ENCODE measurements around the gene FAM120B. TPM values are rescaled to one million over a fixed set of nuclear protein-coding genes. Genes with fewer than 3 reads are reported as not detected.

Gene FAM120B
- total and polyA plus RNA-seq, 2 donors (not counting 1 experiment from before 2014, with no cell fraction given), result 14.4 to 19.3 TPM

DNA sequence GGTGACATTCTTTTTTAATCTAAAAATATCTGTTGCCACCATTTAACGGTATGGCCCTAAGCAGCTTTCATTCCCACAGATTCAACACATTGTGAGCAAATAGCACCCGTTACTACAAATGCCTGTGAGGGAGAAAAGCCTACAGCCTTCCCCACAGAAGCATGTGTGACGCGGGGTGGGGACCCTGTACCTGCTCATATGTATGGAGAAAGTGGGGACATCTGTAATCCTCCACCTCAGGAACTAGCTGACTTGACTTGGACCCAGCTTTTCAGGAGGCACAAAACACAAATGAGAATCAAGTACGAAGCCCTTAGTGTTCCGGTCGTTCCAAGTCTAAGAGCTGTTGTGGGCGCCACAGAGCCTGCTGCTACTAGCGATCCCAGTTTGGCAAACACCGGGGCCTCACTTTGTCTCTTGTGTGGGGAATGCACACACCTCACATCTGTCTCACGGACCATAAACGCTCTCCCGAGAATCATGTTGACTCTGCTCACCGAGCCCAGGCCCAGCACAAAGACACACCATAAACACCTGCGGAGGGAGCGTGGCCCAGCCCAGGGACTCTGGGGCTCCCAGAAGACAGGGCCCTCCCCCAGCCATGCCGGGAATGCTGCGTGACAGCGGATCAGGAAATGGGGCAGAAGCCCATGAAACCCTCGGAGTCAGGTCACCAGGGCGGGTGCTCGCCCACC is 37.3 kb upstream of the FAM120B start:
- H3K27ac ChIP-seq (ENCODE audit: insufficient read depth, low read length), result no peak overlapping the region
- no peak for DNase-seq (ENCODE audit: low read depth in 2 of 2)
- H3K4me1 ChIP-seq (ENCODE audit: control insufficient read depth, extremely low read depth, insufficient read depth, low read length), result no peaks in the 10 kb centered on the region
- TF ChIP-seq EZH2 (IDR thresholded peaks at IDR 0.05; ENCODE audit: low read length, missing control alignments), result no peak
- TF ChIP-seq, protein P1, sequence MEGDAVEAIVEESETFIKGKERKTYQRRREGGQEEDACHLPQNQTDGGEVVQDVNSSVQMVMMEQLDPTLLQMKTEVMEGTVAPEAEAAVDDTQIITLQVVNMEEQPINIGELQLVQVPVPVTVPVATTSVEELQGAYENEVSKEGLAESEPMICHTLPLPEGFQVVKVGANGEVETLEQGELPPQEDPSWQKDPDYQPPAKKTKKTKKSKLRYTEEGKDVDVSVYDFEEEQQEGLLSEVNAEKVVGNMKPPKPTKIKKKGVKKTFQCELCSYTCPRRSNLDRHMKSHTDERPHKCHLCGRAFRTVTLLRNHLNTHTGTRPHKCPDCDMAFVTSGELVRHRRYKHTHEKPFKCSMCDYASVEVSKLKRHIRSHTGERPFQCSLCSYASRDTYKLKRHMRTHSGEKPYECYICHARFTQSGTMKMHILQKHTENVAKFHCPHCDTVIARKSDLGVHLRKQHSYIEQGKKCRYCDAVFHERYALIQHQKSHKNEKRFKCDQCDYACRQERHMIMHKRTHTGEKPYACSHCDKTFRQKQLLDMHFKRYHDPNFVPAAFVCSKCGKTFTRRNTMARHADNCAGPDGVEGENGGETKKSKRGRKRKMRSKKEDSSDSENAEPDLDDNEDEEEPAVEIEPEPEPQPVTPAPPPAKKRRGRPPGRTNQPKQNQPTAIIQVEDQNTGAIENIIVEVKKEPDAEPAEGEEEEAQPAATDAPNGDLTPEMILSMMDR (conservative IDR thresholded peaks at IDR 0.05 in 1 of 2, IDR thresholded peaks at IDR 0.05 in 1 of 2; ENCODE audit: low read depth in 1 of 2, low read length in 2 of 2), result no peak
- H3K9ac ChIP-seq (ENCODE audit: insufficient read depth, low read length), result no peak overlapping the region
- H3K4me2 ChIP-seq (ENCODE audit: extremely low read depth, insufficient read depth, low read length), result no peak overlapping the region
- H3K79me2 ChIP-seq (ENCODE audit: control insufficient read depth, insufficient read depth, low read length), result no peaks in the 10 kb centered on the region
- H3K9me3 ChIP-seq (ENCODE audit: control insufficient read depth, insufficient read depth, low read depth, low read length), result no peaks in the 10 kb centered on the region
- no peaks in the 10 kb centered on the region for H3K36me3 ChIP-seq (ENCODE audit: control insufficient read depth, insufficient read depth, low read length)
- H3K4me3 ChIP-seq (replicated peaks in 1 of 4; ENCODE audit: control extremely low read depth in 1 of 4, insufficient read depth in 1 of 4, low read depth in 3 of 4, low read length in 4 of 4), result no peak overlapping the region
- no peaks in the 10 kb centered on the region for H4K20me1 ChIP-seq (ENCODE audit: control insufficient read depth, extremely low read depth, insufficient read depth, low read length)
- H2AFZ ChIP-seq (ENCODE audit: low read length), result no peak overlapping the region
- H3K27me3 ChIP-seq (ENCODE audit: control insufficient read depth, insufficient read depth, low read length), result no peaks in the 10 kb centered on the region

DNA sequence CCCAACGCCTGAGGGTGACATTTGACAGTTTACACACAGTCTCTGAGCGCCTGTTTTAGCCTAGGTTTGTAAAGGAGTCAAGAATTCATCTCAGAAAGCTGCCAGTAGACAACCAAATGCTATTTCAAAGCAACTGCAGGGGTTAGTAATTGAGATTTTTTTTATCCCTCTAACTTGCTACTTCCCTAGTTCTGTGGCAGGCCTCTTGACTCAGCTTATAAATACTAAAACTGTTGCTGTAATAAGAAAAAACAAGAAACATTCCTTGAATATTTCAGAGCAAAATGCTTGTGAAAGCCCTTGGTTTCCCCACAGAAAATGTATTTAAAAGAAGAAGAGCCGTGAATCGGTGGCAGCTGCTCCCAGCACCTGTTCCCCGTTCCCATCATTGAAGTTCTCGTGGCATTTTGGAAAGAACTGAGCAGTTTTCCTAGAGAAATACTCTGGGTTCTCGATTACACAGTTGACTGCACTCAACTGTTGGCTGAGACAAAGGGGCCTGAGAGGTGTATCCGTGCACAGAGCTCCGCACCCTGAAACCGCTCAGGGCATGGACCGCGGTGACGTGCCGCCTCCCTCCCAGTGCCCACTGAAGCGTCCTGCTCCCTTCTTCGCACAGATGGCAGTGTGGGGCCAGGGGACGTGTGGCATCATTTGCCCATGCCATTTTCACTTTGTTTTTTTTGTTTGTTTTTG is 36.6 kb upstream of the FAM120B start:
- no peak overlapping the region for H3K4me3 ChIP-seq (replicated peaks in 1 of 4; ENCODE audit: control extremely low read depth in 1 of 4, insufficient read depth in 1 of 4, low read depth in 3 of 4, low read length in 4 of 4)
- no peak overlapping the region for H3K4me2 ChIP-seq (ENCODE audit: extremely low read depth, insufficient read depth, low read length)
- H2AFZ ChIP-seq (ENCODE audit: low read length), result no peak overlapping the region
- no peaks in the 10 kb centered on the region for H3K4me1 ChIP-seq (ENCODE audit: control insufficient read depth, extremely low read depth, insufficient read depth, low read length)
- no peaks in the 10 kb centered on the region for H3K9me3 ChIP-seq (ENCODE audit: control insufficient read depth, insufficient read depth, low read depth, low read length)
- no peak overlapping the region for H3K27ac ChIP-seq (ENCODE audit: insufficient read depth, low read length)
- DNase-seq (ENCODE audit: low read depth in 2 of 2), result no peak
- H3K9ac ChIP-seq (ENCODE audit: insufficient read depth, low read length), result no peak overlapping the region
- TF ChIP-seq, protein P1 (conservative IDR thresholded peaks at IDR 0.05 in 1 of 2, IDR thresholded peaks at IDR 0.05 in 1 of 2; ENCODE audit: low read depth in 1 of 2, low read length in 2 of 2), result no peak
- no peak for TF ChIP-seq EZH2 (IDR thresholded peaks at IDR 0.05; ENCODE audit: low read length, missing control alignments)
- no peaks in the 10 kb centered on the region for H3K79me2 ChIP-seq (ENCODE audit: control insufficient read depth, insufficient read depth, low read length)
- H4K20me1 ChIP-seq (ENCODE audit: control insufficient read depth, extremely low read depth, insufficient read depth, low read length), result no peaks in the 10 kb centered on the region
- H3K27me3 ChIP-seq (ENCODE audit: control insufficient read depth, insufficient read depth, low read length), result no peaks in the 10 kb centered on the region
- H3K36me3 ChIP-seq (ENCODE audit: control insufficient read depth, insufficient read depth, low read length), result no peaks in the 10 kb centered on the region

DNA sequence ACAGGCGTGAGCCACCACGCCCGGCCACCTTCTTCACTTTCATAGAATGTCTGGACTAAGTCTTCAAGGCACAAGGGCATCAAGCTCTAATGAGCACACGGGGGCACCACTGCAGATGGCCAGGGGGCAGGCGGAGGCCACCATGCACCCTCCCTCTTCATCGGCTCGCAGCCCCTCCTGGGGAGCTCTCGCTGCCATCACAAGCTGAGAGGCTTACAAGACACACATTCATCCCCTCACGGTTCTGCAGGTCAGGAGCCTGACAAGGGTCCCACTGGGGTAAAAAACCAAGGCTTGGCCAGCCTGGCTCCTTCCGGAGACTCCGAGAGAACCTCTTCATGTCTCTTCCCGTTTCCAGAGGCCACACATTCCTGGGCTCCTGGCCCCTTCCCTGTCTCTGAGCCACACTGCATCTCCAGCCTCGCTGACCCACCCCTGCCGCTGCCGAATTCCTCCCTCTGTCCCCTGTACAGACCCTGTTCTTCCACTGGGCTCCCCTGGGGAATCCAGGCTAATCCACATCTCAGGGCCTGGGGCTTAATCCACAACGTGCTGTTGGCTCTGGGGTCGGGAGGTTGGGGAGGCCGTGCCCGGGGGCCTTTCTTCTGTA is 35.5 kb upstream of the FAM120B start:
- no peak overlapping the region for H3K9ac ChIP-seq (ENCODE audit: insufficient read depth, low read length)
- no peaks in the 10 kb centered on the region for H3K36me3 ChIP-seq (ENCODE audit: control insufficient read depth, insufficient read depth, low read length)
- H3K27ac ChIP-seq (ENCODE audit: insufficient read depth, low read length), result no peak overlapping the region
- no peaks in the 10 kb centered on the region for H4K20me1 ChIP-seq (ENCODE audit: control insufficient read depth, extremely low read depth, insufficient read depth, low read length)
- peaks cover under 1% of the 10 kb centered on the region for H3K4me1 ChIP-seq (ENCODE audit: control insufficient read depth, extremely low read depth, insufficient read depth, low read length)
- TF ChIP-seq, protein P1 (conservative IDR thresholded peaks at IDR 0.05 in 1 of 2, IDR thresholded peaks at IDR 0.05 in 1 of 2; ENCODE audit: low read depth in 1 of 2, low read length in 2 of 2), result no peak
- no peak for TF ChIP-seq EZH2 (IDR thresholded peaks at IDR 0.05; ENCODE audit: low read length, missing control alignments)
- H3K79me2 ChIP-seq (ENCODE audit: control insufficient read depth, insufficient read depth, low read length), result no peaks in the 10 kb centered on the region
- H3K27me3 ChIP-seq (ENCODE audit: control insufficient read depth, insufficient read depth, low read length), result no peaks in the 10 kb centered on the region
- H3K9me3 ChIP-seq (ENCODE audit: control insufficient read depth, insufficient read depth, low read depth, low read length), result no peaks in the 10 kb centered on the region
- H2AFZ ChIP-seq (ENCODE audit: low read length), result no peak overlapping the region
- no peak for DNase-seq (ENCODE audit: low read depth in 2 of 2)
- no peak overlapping the region for H3K4me3 ChIP-seq (replicated peaks in 1 of 4; ENCODE audit: control extremely low read depth in 1 of 4, insufficient read depth in 1 of 4, low read depth in 3 of 4, low read length in 4 of 4)
- no peak overlapping the region for H3K4me2 ChIP-seq (ENCODE audit: extremely low read depth, insufficient read depth, low read length)
